Breast epithelium (tissue), 4 donors: Measurements from ENCODE around the gene MEG3. TPM values are rescaled to one million over a fixed set of nuclear protein-coding genes. Genes with fewer than 3 reads are reported as not detected.
A peak's percentile ranks its signal among the peaks of the same experiment; 100 is the strongest.

Source experiments
- DNase-seq, 2 donors: peaks; one replicate each; pipeline ENCODE4 v3.0.0-alpha.2; 2019; ENCODE audit warnings: low spot score in 2 of 2
- H3K27ac ChIP-seq, 2 donors: fragments of 200-600 bp; sonication (generic) in 1 of 2; one replicate each; pipeline ENCODE4 v1.5.1; 2016 to 2019; ENCODE audit warnings: mild to moderate bottlenecking in 1 of 2
- H3K27me3 ChIP-seq, 2 donors: fragments of 200-600 bp; sonication (generic) in 1 of 2; one replicate each; pipeline versions ENCODE4 v1.5.1 to v1.6.0; 2017 to 2019; ENCODE audit warnings: control low read depth in 1 of 2, mild to moderate bottlenecking in 1 of 2
- H3K36me3 ChIP-seq: fragments of 200-600 bp; one replicate; pipeline ENCODE4 v1.5.1; 2019
- H3K4me1 ChIP-seq, 2 donors: fragments of 200-600 bp; sonication (generic); one replicate each; pipeline ENCODE4 v1.5.1; 2016 to 2019; ENCODE audit warnings: control low read depth in 1 of 2
- H3K4me3 ChIP-seq, 3 donors: fragments of 200-600 bp; sonication (generic); 1 replicate in 2 of 3; 2 replicates in 1 of 3; pipeline ENCODE4 v1.5.1; 2016 to 2019; ENCODE audit warnings: mild to moderate bottlenecking in 3 of 3, moderate library complexity in 2 of 3
- H3K9me3 ChIP-seq, 2 donors: fragments of 200-600 bp; sonication (generic) in 1 of 2; one replicate each; pipeline ENCODE4 v1.5.1; 2016 to 2019; ENCODE audit warnings: control low read depth in 1 of 2
- POLR2A ChIP-seq: fragments of 450-650 bp; IDR thresholded peaks from one replicate; pipeline ENCODE4 v1.6.1; 2016; ENCODE audit warnings: antibody characterized with exemption, mild to moderate bottlenecking, moderate library complexity
- POLR2AphosphoS5 ChIP-seq, 3 donors: sonication (generic); formaldehyde crosslinking; IDR thresholded peaks; one replicate each; pipeline ENCODE4 v1.6.1; 2017; ENCODE audit warnings: antibody characterized with exemption in 3 of 3
- intact Hi-C: fragments of 100-400 bp; cut with DNase I; formaldehyde crosslinking; loops from one replicate; pipeline ENCODE4 v1.15.1; 2023; ENCODE audit warnings: low total_unique reads
- total RNA-seq, 3 donors: library from RNA; depleted of rRNA; stranded (reverse); fragments of >200 nt; gene quantifications; one replicate each; pipeline ENCODE4 v1.1.0, GENCODE V29; 2016
- TF ChIP-seq, protein P1 (sequence below), 3 donors: fragments of 450-650 bp; IDR thresholded peaks; one replicate each; pipeline ENCODE4 v1.5.1; 2016 to 2017; ENCODE audit warnings: antibody characterized with exemption in 3 of 3, mild to moderate bottlenecking in 3 of 3, moderate library complexity in 3 of 3

The MEG3 gene
- total RNA-seq, 3 donors from 2014 or later: 45.2 to 68.8 (median 49.8) TPM

DNA sequence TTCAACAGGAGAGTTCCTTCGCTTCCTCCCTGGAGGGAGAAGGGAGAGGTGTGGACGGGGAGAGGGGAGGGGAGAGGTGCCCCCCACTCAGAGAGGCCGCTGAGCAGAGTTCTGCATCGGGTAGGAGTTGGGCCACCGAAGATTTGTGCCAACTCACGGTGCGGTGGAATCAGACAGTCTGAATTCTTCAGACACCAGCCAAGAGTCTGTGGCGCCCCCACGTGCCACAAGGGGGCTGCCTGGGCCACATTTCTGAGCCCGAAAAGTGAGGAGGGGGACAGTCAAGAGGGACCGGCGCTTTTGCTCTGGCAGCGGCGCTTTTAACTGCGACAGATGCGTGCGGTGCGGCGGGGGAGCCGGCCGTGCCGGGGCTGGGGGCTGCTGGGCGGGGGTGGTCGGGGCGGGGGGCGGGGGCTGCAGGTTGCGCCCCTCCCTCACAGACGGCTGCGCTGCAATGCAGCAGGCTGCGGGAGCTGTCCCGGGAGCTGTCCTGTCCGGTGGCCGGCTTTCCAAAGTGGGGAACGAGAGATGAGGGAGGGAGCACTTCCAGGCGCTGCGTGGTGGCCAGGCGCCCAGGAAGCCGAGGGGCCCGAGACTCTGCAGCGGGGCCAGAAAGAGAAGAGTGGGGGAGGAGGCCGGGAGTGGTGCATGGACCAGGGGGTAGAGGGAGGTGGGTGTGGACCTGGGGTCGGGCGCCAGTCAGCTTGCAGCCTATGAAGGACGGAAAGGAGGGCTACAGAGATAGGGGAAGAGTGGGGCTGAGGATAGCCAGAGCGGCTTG lies 78.6 kb downstream of the MEG3 start:
- no peak overlapping the region for H3K27ac ChIP-seq
- H3K27me3 ChIP-seq: peaks cover 0 to 22% of the 10 kb centered on the region in 2 donors
- H3K36me3 ChIP-seq: no peaks in the 10 kb centered on the region
- TF ChIP-seq, protein P1, sequence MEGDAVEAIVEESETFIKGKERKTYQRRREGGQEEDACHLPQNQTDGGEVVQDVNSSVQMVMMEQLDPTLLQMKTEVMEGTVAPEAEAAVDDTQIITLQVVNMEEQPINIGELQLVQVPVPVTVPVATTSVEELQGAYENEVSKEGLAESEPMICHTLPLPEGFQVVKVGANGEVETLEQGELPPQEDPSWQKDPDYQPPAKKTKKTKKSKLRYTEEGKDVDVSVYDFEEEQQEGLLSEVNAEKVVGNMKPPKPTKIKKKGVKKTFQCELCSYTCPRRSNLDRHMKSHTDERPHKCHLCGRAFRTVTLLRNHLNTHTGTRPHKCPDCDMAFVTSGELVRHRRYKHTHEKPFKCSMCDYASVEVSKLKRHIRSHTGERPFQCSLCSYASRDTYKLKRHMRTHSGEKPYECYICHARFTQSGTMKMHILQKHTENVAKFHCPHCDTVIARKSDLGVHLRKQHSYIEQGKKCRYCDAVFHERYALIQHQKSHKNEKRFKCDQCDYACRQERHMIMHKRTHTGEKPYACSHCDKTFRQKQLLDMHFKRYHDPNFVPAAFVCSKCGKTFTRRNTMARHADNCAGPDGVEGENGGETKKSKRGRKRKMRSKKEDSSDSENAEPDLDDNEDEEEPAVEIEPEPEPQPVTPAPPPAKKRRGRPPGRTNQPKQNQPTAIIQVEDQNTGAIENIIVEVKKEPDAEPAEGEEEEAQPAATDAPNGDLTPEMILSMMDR (IDR thresholded peaks at IDR 0.05): no peak
- TF ChIP-seq POLR2A: no peak
- no peak for TF ChIP-seq POLR2AphosphoS5 (IDR thresholded peaks at IDR 0.05)
- no peak for DNase-seq
- peak overlapping the region in 2 of 3 donors; percentile 26 to 35 for H3K4me3 ChIP-seq
- no peaks in the 10 kb centered on the region for H3K9me3 ChIP-seq
- peaks cover 0 to 5% of the 10 kb centered on the region in 2 donors for H3K4me1 ChIP-seq
- intact Hi-C loops: no loop called here

DNA sequence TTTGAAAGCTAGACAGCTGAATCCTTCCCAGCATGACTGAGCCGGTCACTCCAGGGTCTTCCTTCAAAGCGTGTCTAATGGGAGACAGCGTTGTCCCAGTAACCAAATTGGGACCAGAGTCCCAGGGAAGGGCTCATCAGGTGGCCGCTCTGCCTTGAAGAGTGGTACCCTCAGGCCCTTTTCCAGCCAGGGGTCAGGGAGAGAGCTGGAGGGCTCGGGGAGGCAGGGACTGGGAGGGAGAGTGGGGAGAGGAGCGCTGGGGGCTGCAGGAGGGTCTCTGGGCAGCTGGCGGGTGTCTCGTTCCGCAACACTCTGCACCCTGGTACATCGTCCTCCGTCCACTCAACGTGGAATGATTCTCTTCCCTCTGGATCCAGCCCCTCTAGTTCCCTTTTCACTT lies 79.2 kb downstream of the MEG3 start:
- no peaks in the 10 kb centered on the region for H3K4me1 ChIP-seq
- H3K27me3 ChIP-seq: peaks cover 0 to 23% of the 10 kb centered on the region in 2 donors
- H3K4me3 ChIP-seq: no peak overlapping the region
- H3K27ac ChIP-seq: no peak overlapping the region
- TF ChIP-seq POLR2A (no peak), POLR2AphosphoS5 (IDR thresholded peaks at IDR 0.05) (no peak)
- TF ChIP-seq, protein P1 (IDR thresholded peaks at IDR 0.05): no peak
- H3K36me3 ChIP-seq: no peaks in the 10 kb centered on the region
- H3K9me3 ChIP-seq: no peaks in the 10 kb centered on the region
- intact Hi-C loops: no loop called here
- DNase-seq: no peak

DNA sequence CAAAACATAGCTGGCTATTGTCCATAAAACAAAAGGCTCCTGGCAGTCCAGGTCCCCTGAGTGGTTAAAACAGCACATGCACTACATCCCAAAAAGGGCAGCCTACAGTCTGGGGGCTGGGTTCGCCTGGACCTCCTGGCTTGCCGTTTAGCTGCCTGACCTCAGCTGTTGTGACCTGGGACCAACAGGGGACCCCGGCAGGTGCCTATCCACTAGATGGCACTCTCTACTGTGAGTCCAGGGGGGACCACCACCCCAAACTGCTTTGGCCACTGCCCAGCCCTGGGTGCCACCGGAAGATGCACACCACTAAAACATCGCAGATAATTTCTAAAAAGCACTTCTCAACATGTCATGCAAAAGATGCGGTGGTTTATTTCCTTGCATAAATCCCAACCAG lies 80.5 kb downstream of the MEG3 start:
- no peak for DNase-seq
- TF ChIP-seq, protein P1 (IDR thresholded peaks at IDR 0.05): no peak
- TF ChIP-seq POLR2AphosphoS5 (IDR thresholded peaks at IDR 0.05) (no peak), POLR2A (no peak)
- intact Hi-C loops: no loop called here
- H3K36me3 ChIP-seq: no peaks in the 10 kb centered on the region
- H3K27me3 ChIP-seq: peaks cover 0 to 25% of the 10 kb centered on the region in 2 donors
- no peaks in the 10 kb centered on the region for H3K4me1 ChIP-seq
- H3K27ac ChIP-seq: no peak overlapping the region
- no peak overlapping the region for H3K4me3 ChIP-seq
- H3K9me3 ChIP-seq: no peaks in the 10 kb centered on the region

DNA sequence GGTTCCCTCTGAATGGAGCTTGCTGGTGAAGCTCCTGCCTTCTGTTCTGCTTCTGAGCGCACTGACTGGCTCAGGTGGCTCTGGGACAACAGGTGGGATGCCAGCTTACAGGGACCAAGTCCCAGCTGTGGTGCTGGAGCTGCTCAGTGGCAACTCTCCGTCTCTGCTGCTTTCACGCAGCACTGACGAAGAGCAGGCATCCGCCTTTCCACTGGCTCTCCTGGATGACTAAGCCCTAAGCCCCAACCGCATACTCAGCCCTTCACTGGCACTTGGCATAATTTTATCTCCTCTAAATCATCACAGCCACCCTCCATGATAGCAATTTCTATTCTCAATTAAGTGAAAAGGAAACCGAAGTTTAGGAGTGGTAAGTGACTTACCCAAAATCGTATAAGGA lies 81.3 kb downstream of the MEG3 start:
- Histone ChIP-seq H3K4me3 (no peak overlapping the region), H3K27ac (no peak overlapping the region), H3K27me3 (peaks cover 0 to 24% of the 10 kb centered on the region in 2 donors), H3K9me3 (no peaks in the 10 kb centered on the region), H3K36me3 (no peaks in the 10 kb centered on the region), H3K4me1 (no peaks in the 10 kb centered on the region)
- intact Hi-C loops: no loop called here
- no peak for TF ChIP-seq POLR2A
- no peak for DNase-seq

DNA sequence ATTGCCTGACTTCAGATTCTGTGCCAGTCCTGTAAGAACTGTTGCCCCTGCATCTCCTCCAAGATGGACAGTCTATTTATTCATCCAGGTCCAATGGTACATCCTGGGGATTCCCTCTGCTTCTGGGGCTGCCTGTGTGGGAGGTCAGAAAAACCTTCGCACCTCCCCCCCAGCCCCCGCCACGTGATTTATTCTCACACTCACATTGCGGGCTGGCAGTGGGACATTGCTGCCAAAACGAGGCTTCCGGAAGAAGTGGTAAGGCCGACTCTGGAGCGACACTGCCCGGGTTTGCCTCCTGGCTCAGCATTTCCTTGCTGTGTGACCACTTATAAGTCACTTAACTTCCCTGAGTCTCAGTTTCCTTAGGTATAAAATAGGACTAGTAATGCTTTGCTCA lies 83.5 kb downstream of the MEG3 start:
- DNase-seq: no peak
- Histone ChIP-seq H3K27ac (no peak overlapping the region), H3K4me3 (no peak overlapping the region), H3K27me3 (peaks cover 0 to 4% of the 10 kb centered on the region in 2 donors), H3K36me3 (no peaks in the 10 kb centered on the region), H3K4me1 (no peaks in the 10 kb centered on the region), H3K9me3 (no peaks in the 10 kb centered on the region)
- intact Hi-C loops: no loop called here
- TF ChIP-seq POLR2AphosphoS5 (IDR thresholded peaks at IDR 0.05): no peak
- TF ChIP-seq POLR2A: no peak
- TF ChIP-seq, protein P1 (IDR thresholded peaks at IDR 0.05): no peak

Other genes starting within 250 kb of the MEG3 start
- 1 to 10 TPM in 2 of 3 donors, under 1 TPM in 1; 0.64 to 4.1 (median 2.0) TPM for gene BEGAIN, start 238.7 kb upstream of the MEG3 start, total RNA-seq
- gene DLK1, start 99.2 kb upstream of the MEG3 start, total RNA-seq: 1 to 10 TPM in 2 of 3 donors, not detected in 1; 1.2 to 5.2 TPM
- not detected for gene RTL1, start 77.6 kb downstream of the MEG3 start, total RNA-seq